Lower leg skin (tissue), 3 donors: Measurements from ENCODE around the gene GSTA4.

Experiments used
- POLR2A ChIP-seq, 2 donors: fragments of 450-650 bp; IDR thresholded peaks; one replicate each; pipeline ENCODE4 v1.6.1; 2016 to 2017; ENCODE audit warnings: antibody characterized with exemption in 2 of 2, mild to moderate bottlenecking in 1 of 2, moderate library complexity in 1 of 2
- TF ChIP-seq, protein P1 (sequence below), 3 donors: fragments of 450-650 bp; IDR thresholded peaks; one replicate each; pipeline ENCODE4 v1.5.1; 2016; ENCODE audit warnings: antibody characterized with exemption in 3 of 3, mild to moderate bottlenecking in 3 of 3, moderate library complexity in 2 of 3

DNA sequence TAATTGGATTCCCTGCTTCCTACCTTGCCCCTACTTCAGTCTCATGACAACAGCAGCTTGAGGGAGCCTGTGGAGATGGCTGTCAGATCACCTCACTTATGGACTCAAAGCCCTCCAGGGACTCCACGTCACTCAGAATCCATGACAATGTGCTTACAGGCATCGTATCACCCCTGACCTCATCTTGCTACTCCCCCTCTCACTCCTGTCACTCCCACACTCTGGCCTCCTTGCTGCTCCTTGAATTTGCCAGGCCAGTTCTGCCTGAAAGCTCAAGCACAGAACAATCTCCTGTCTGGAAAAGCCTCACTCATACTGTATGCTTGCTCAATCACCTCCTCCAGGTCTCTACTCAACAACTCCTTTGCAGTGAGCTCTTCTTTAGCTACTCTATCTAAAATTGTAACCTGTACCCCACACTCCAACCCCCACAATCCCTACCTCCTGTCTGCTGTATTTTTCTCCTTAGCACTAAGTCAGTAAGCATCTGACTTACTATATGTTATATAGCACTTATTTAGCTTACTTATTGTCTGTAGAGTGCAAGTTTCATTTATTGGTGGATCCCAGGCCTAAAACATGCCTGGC, 10.7 kb upstream of the GSTA4 start:
- TF ChIP-seq, protein P1, sequence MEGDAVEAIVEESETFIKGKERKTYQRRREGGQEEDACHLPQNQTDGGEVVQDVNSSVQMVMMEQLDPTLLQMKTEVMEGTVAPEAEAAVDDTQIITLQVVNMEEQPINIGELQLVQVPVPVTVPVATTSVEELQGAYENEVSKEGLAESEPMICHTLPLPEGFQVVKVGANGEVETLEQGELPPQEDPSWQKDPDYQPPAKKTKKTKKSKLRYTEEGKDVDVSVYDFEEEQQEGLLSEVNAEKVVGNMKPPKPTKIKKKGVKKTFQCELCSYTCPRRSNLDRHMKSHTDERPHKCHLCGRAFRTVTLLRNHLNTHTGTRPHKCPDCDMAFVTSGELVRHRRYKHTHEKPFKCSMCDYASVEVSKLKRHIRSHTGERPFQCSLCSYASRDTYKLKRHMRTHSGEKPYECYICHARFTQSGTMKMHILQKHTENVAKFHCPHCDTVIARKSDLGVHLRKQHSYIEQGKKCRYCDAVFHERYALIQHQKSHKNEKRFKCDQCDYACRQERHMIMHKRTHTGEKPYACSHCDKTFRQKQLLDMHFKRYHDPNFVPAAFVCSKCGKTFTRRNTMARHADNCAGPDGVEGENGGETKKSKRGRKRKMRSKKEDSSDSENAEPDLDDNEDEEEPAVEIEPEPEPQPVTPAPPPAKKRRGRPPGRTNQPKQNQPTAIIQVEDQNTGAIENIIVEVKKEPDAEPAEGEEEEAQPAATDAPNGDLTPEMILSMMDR (IDR thresholded peaks at IDR 0.05) = no peak
- no peak for TF ChIP-seq POLR2A (IDR thresholded peaks at IDR 0.05)
